ENCODE data around the gene VIP.

DNA sequence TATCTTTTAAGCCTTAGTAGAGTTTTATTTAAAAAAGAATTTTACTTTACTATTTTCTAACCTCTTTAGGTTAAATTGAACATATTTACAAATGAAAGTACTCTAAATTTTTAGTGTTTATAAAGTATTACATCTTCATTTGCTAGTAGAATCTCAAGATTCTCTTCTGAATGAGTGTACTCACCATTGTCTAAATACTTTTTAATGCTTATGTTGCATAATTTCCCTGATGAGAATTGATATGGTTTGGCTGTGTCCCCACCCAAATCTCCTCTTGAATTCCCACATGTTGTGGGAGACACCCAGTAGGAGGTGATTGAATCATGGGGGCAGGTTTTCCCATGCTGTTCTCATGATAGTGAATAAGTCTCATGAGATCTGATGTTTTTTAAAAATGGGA, 53.6 kb downstream of the VIP start:
- no peak for TF ChIP-seq EZH2 (IDR thresholded peaks at IDR 0.05; ENCODE audit: low read depth, low read length, severe bottlenecking)
- TF ChIP-seq, protein P1, sequence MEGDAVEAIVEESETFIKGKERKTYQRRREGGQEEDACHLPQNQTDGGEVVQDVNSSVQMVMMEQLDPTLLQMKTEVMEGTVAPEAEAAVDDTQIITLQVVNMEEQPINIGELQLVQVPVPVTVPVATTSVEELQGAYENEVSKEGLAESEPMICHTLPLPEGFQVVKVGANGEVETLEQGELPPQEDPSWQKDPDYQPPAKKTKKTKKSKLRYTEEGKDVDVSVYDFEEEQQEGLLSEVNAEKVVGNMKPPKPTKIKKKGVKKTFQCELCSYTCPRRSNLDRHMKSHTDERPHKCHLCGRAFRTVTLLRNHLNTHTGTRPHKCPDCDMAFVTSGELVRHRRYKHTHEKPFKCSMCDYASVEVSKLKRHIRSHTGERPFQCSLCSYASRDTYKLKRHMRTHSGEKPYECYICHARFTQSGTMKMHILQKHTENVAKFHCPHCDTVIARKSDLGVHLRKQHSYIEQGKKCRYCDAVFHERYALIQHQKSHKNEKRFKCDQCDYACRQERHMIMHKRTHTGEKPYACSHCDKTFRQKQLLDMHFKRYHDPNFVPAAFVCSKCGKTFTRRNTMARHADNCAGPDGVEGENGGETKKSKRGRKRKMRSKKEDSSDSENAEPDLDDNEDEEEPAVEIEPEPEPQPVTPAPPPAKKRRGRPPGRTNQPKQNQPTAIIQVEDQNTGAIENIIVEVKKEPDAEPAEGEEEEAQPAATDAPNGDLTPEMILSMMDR (IDR thresholded peaks at IDR 0.05; ENCODE audit: control extremely low read depth in 1 of 3, insufficient read depth in 1 of 3, low read depth in 1 of 3, low read length in 3 of 3), result no peak
- no peak for TF ChIP-seq EP300 (IDR thresholded peaks at IDR 0.05; ENCODE audit: borderline replicate concordance in 1 of 2, low read depth in 2 of 2, low read length in 2 of 2)
